Astrocyte (in vitro differentiated cells and primary cell): ENCODE measurements around the gene CLEC16A. TPM values are rescaled to one million over a fixed set of nuclear protein-coding genes. Genes with fewer than 3 reads are reported as not detected.
A peak's percentile ranks its signal among the peaks of the same experiment; 100 is the strongest.

Experiments used
- DNase-seq: peaks from one replicate; pipeline ENCODE4 v3.0.0-alpha.2; 2010; ENCODE audit warnings: low read depth
- FAIRE-seq: peaks from 2 replicates; lab custom pipeline; 2011; peaks lifted over from hg19 to GRCh38; lab: Jason Lieb, UNC
- H2AFZ ChIP-seq: 2 replicates; pipeline ENCODE4 v1.6.0; 2012; ENCODE audit warnings: low read depth, low read length, inconsistent platforms
- H3K27ac ChIP-seq: 2 replicates; pipeline ENCODE4 v1.5.1; 2011; ENCODE audit warnings: low read depth, low read length, inconsistent platforms
- H3K27me3 ChIP-seq: 2 replicates; pipeline ENCODE4 v1.6.0; 2011; ENCODE audit warnings: low read length, inconsistent platforms; ENCODE audit not compliant: insufficient read depth
- H3K36me3 ChIP-seq: 2 replicates; pipeline ENCODE4 v1.5.1; 2011; ENCODE audit warnings: low read length, inconsistent platforms; ENCODE audit not compliant: insufficient read depth
- H3K4me1 ChIP-seq: 2 replicates; pipeline ENCODE4 v1.5.1; 2011; ENCODE audit warnings: low read length, inconsistent platforms; ENCODE audit not compliant: insufficient read depth
- H3K4me2 ChIP-seq: 2 replicates; pipeline ENCODE4 v1.6.0; 2012; ENCODE audit warnings: low read length, inconsistent platforms
- H3K4me3 ChIP-seq: 2 replicates; pipeline ENCODE4 v1.5.1; 2011; ENCODE audit warnings: low read depth, mild to moderate bottlenecking, low read length, inconsistent platforms; ENCODE audit not compliant: insufficient read depth
- H3K79me2 ChIP-seq: 2 replicates; pipeline ENCODE4 v1.6.0; 2012; ENCODE audit warnings: mild to moderate bottlenecking, low read length, inconsistent platforms; ENCODE audit not compliant: insufficient read depth
- H3K9ac ChIP-seq: 2 replicates; pipeline ENCODE4 v1.6.0; 2012; ENCODE audit warnings: mild to moderate bottlenecking, low read length, inconsistent platforms
- H3K9me3 ChIP-seq: 2 replicates; pipeline ENCODE4 v1.5.1; 2012; ENCODE audit warnings: low read depth, mild to moderate bottlenecking, low read length, inconsistent platforms; ENCODE audit not compliant: insufficient read depth
- H4K20me1 ChIP-seq: 2 replicates; pipeline ENCODE4 v1.6.0; 2012; ENCODE audit warnings: low read length, inconsistent platforms; ENCODE audit not compliant: insufficient read depth
- H3K27ac Mint-ChIP-seq: one replicate; pipeline ENCODE4 v1.8.0; 2021; ENCODE audit warnings: mild to moderate bottlenecking, mixed read lengths; ENCODE audit not compliant: unreplicated experiment
- H3K27me3 Mint-ChIP-seq: one replicate; pipeline ENCODE4 v1.8.0; 2021; ENCODE audit warnings: low read depth, mixed read lengths; ENCODE audit not compliant: unreplicated experiment
- H3K36me3 Mint-ChIP-seq: one replicate; pipeline ENCODE4 v1.8.0; 2021; ENCODE audit warnings: low read depth, mixed read lengths; ENCODE audit not compliant: unreplicated experiment
- H3K4me1 Mint-ChIP-seq: one replicate; pipeline ENCODE4 v1.8.0; 2021; ENCODE audit warnings: low read depth, mixed read lengths; ENCODE audit not compliant: unreplicated experiment
- H3K4me3 Mint-ChIP-seq: one replicate; pipeline ENCODE4 v1.8.0; 2021; ENCODE audit warnings: mild to moderate bottlenecking, moderate library complexity, mixed read lengths; ENCODE audit not compliant: unreplicated experiment
- H3K9me3 Mint-ChIP-seq: one replicate; pipeline ENCODE4 v1.8.0; 2021; ENCODE audit warnings: mild to moderate bottlenecking, mixed read lengths; ENCODE audit not compliant: unreplicated experiment
- EZH2 ChIP-seq: IDR thresholded peaks from 2 replicates; pipeline ENCODE4 v1.6.1; 2012; ENCODE audit warnings: mild to moderate bottlenecking, low read length, inconsistent platforms; ENCODE audit not compliant: insufficient read depth
- total RNA-seq: library from RNA; stranded (reverse); gene quantifications from 2 replicates; pipeline ENCODE4 v1.2.1, GENCODE V29; 2021
- TF ChIP-seq, protein P1 (sequence below): IDR thresholded peaks from 2 replicates; pipeline ENCODE4 v1.5.1; 2011; ENCODE audit warnings: low read depth, mild to moderate bottlenecking, inconsistent platforms, low read length, moderate library complexity; ENCODE audit not compliant: insufficient read depth

The CLEC16A gene
- total RNA-seq, 1 donor from 2014 or later: 31.7 TPM

DNA sequence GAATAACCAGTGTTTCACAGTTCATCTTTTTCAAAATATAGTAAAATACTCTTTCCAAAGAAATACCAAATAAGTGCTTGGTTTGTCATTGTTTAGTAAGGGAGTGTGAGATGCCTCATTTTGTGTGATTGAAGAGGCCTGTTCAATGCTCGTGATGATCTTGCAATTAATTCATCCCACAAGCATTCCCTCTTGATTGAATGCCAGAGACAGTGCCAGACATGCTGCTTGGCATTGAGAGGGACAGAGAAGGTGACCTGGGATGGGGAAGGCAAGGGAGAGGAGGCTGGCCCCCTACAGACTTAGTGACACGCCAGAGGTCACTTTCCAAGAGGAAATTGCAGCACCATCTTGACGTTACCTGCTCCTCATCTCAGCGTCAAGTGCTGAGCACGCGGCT lies 49.3 kb downstream of the CLEC16A start:
- no peak overlapping the region for H2AFZ ChIP-seq
- Mint-ChIP-seq H3K27ac (peak overlapping the region; percentile 72), H3K9me3 (no peaks in the 10 kb centered on the region), H3K27me3 (no peaks in the 10 kb centered on the region), H3K36me3 (peaks cover 32% of the 10 kb centered on the region), H3K4me1 (peaks cover 28% of the 10 kb centered on the region), H3K4me3 (no peak overlapping the region)
- H3K9ac ChIP-seq: no peak overlapping the region
- no peak for DNase-seq
- TF ChIP-seq EZH2: no peak
- TF ChIP-seq, protein P1, sequence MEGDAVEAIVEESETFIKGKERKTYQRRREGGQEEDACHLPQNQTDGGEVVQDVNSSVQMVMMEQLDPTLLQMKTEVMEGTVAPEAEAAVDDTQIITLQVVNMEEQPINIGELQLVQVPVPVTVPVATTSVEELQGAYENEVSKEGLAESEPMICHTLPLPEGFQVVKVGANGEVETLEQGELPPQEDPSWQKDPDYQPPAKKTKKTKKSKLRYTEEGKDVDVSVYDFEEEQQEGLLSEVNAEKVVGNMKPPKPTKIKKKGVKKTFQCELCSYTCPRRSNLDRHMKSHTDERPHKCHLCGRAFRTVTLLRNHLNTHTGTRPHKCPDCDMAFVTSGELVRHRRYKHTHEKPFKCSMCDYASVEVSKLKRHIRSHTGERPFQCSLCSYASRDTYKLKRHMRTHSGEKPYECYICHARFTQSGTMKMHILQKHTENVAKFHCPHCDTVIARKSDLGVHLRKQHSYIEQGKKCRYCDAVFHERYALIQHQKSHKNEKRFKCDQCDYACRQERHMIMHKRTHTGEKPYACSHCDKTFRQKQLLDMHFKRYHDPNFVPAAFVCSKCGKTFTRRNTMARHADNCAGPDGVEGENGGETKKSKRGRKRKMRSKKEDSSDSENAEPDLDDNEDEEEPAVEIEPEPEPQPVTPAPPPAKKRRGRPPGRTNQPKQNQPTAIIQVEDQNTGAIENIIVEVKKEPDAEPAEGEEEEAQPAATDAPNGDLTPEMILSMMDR: no peak
- peak overlapping the region; percentile 98 for H3K27ac ChIP-seq
- H3K4me2 ChIP-seq: peak overlapping the region; percentile 78
- H3K9me3 ChIP-seq: no peaks in the 10 kb centered on the region
- H3K36me3 ChIP-seq: peaks cover 2% of the 10 kb centered on the region
- no peak overlapping the region for H3K4me3 ChIP-seq
- no peaks in the 10 kb centered on the region for H4K20me1 ChIP-seq
- no peaks in the 10 kb centered on the region for H3K79me2 ChIP-seq
- H3K27me3 ChIP-seq: no peaks in the 10 kb centered on the region
- H3K4me1 ChIP-seq: peaks cover 30% of the 10 kb centered on the region
- FAIRE-seq: no peak

DNA sequence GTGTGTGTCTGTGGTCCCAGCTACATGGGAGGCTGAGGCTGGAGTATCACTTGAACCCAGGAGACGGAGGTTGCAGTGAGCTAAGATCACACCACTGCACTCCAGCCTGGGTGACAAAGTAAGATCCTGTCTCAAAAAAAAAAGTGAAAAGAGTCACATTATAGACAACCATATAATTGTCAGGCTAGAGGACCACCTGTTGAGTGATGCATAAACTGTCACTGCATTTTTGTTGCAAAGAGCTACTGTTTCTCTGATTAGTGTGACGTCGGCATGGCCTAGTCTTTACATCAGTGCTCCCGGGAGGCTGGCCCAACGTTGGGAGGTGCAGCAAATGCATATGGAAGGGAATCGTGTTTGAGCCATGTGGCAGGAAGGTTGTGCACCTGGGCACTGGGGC lies 50.2 kb downstream of the CLEC16A start:
- no peak overlapping the region for H3K27ac Mint-ChIP-seq

DNA sequence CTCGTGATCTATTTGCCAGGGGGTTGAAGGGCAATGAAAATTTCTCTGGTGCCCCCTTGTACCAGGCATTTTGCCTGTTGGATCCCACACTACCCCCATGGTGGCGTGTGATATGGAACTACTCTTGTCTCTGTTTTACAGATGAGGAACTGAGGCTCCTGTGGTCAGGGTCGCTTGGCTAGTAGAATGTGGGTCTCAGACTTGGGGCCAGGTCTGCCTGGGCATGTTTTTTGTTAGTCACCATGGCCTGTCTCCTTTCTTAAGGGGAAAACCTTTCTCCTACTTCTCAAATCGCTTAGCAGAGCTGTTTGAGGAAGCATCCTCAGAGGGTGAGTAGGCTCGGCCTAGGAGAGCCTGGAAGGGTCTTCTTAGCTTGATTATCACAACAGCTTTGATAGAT lies 51.2 kb downstream of the CLEC16A start:
- Mint-ChIP-seq H3K27me3 (no peaks in the 10 kb centered on the region), H3K36me3 (peaks cover 37% of the 10 kb centered on the region), H3K4me1 (peaks cover 28% of the 10 kb centered on the region), H3K9me3 (no peaks in the 10 kb centered on the region), H3K27ac (no peak overlapping the region), H3K4me3 (no peak overlapping the region)
- no peak overlapping the region for H3K9ac ChIP-seq
- DNase-seq (no peak), FAIRE-seq (no peak)
- no peaks in the 10 kb centered on the region for H4K20me1 ChIP-seq
- no peak overlapping the region for H3K4me2 ChIP-seq
- H3K4me1 ChIP-seq: peaks cover 30% of the 10 kb centered on the region
- H3K36me3 ChIP-seq: peaks cover 2% of the 10 kb centered on the region
- H3K79me2 ChIP-seq: no peaks in the 10 kb centered on the region
- no peaks in the 10 kb centered on the region for H3K27me3 ChIP-seq
- no peak overlapping the region for H3K27ac ChIP-seq
- no peak overlapping the region for H2AFZ ChIP-seq
- TF ChIP-seq, protein P1: no peak
- no peak for TF ChIP-seq EZH2
- no peaks in the 10 kb centered on the region for H3K9me3 ChIP-seq
- no peak overlapping the region for H3K4me3 ChIP-seq

More for the DNA sequence above, 50.2 kb downstream of the CLEC16A start:
- Mint-ChIP-seq H3K36me3 (peaks cover 35% of the 10 kb centered on the region), H3K9me3 (no peaks in the 10 kb centered on the region), H3K4me1 (peaks cover 28% of the 10 kb centered on the region), H3K27me3 (no peaks in the 10 kb centered on the region), H3K4me3 (no peak overlapping the region)
- no peak for FAIRE-seq
- no peak for TF ChIP-seq EZH2
- TF ChIP-seq, protein P1: no peak
- H3K9me3 ChIP-seq: no peaks in the 10 kb centered on the region
- DNase-seq: no peak
- H3K9ac ChIP-seq: no peak overlapping the region
- no peaks in the 10 kb centered on the region for H3K27me3 ChIP-seq
- no peak overlapping the region for H3K4me2 ChIP-seq
- peaks cover 30% of the 10 kb centered on the region for H3K4me1 ChIP-seq
- H3K4me3 ChIP-seq: no peak overlapping the region
- peaks cover 2% of the 10 kb centered on the region for H3K36me3 ChIP-seq
- no peak overlapping the region for H3K27ac ChIP-seq
- no peak overlapping the region for H2AFZ ChIP-seq
- H3K79me2 ChIP-seq: no peaks in the 10 kb centered on the region
- H4K20me1 ChIP-seq: no peaks in the 10 kb centered on the region
